T-helper 2 cell (primary cell): Measurements from ENCODE around the gene CLEC16A.

Source experiments
- DNase-seq, 5 experiments: peaks; one replicate each; pipeline versions ENCODE4 v3.0.0 to v3.0.0-alpha.2; 2012 to 2022

Gene CLEC16A

GRCh38 chr16:11084876-11085485, 140.6 kb downstream of the CLEC16A start:
- DNase-seq = no peak

DNA sequence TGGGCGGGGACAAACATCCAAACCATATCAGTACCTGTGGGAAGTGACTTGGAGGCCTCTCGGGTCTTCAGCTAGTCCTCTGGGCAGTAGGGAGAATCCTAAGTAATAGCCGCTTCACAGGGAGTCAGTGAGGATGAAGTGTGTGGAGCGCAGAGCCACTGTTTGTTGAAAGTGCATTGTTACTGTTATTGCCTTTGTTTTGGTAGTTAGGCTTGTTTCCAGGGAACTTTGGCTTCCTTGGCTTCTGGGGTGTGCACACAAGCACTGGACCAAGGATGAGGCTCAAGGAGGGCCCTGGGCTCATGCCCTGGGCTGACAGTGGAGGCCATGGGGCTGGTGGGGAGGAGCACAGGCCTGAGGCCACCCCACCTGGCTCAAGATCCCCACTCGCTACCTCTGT, 141.6 kb downstream of the CLEC16A start:
- no peak for DNase-seq

- peak in 1 of 5 experiments; percentile 40 for DNase-seq
These were observed 143.3 kb downstream of the CLEC16A start for GRCh38 chr16:11087691-11088073.

DNA sequence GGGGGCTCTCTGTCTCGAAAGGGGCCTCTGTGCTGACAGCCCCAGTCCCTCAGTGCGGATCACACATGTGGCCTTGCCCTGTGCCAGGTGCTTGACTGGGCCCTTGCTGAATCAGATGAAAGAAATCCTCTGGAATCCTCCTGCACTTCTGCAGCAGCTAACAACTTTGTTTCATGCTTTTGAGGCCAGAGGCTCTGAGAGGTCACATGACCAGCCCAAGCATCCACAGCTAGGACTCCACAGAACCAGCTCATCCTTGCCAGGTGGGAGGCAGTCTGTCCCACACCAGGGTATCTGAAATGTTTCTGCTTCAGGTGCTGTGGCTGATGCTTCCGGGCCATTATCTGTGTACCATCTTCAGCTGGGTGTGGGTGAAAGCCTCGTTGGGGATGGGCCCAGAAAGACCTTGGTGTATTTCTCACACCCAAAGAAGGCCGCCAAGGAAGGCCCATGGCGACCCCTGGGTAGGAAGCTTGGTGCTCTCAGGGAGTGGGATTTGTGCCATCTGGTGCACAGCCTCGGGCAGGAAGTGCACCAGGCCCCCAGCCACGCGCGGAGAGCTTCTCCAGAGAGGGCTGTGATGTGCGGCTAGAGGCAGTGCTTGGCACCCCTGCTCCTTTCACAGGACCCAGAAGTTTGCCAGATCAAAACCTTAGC, 143.8 kb downstream of the CLEC16A start:
- DNase-seq = peak in 3 of 5 experiments; percentile 11 to 90 (median 18)

GRCh38 chr16:11088831-11089230, 144.5 kb downstream of the CLEC16A start:
- peak in 1 of 5 experiments; percentile 46 for DNase-seq

DNA sequence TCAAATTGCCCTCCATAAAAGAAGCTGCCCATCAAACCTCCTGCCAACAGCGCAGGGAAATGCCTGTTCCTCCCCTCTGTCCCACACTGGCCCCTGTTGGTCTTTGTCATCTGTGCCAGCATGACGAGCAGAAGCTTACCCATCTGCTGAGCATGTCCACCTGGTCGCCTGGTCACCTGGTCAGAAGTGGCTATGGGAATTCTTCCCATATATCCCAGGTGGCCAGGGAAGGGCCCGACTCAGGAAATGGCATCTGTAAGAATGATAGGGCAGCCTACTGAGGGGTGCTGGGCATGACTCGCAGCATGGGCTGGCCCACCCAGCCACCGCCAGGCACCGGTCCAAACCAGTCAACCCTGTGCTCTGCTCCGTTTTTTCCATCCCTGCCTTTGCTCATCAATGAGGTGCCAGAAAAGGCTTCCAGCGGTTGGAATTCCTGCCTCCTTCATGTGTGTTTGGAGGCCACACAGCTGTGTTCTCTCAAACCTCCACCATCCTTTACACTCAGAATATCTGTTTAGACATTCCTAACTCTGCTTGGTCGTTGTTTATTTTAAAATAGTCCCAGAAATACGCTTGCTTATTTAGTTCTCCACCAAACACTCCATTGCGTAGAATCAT, 145.2 kb downstream of the CLEC16A start:
- DNase-seq = no peak

DNA sequence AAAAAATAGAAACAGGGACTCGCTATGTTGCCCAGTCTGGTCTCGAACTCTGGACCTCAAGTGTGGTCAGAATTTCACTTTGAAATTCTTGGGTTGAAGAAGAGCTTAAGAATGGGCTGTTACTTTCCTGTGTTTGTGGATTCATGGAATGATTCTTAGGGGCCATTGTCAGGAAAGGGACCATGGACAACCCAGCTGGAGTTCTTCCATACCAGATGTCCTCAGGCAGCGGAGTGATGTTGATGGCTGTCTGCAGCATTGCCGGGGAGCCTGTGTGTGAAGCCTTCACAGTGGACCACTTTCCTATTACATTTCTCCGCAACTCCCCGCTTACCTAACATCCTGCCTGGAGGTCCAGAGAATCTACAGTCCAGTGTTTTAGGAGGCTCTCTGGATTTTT, 145.9 kb downstream of the CLEC16A start:
- no peak for DNase-seq

- DNase-seq = peak in 1 of 5 experiments; percentile 71
These were observed 146.8 kb downstream of the CLEC16A start for GRCh38 chr16:11091021-11091785.

GRCh38 chr16:11092788-11093571, 148.6 kb downstream of the CLEC16A start:
- DNase-seq = no peak

- DNase-seq = peak in 1 of 5 experiments; percentile 72
These were observed 149.3 kb downstream of the CLEC16A start for GRCh38 chr16:11093572-11094074.

- peak in 2 of 5 experiments; percentile 38 to 98 for DNase-seq
These were observed 149.9 kb downstream of the CLEC16A start for GRCh38 chr16:11094075-11094856.

GRCh38 chr16:11094857-11095565, 150.6 kb downstream of the CLEC16A start:
- DNase-seq = peak in 1 of 5 experiments; percentile 75

GRCh38 chr16:11095935-11096334, 151.6 kb downstream of the CLEC16A start:
- no peak for DNase-seq

GRCh38 chr16:11097094-11097786, 152.9 kb downstream of the CLEC16A start:
- no peak for DNase-seq

GRCh38 chr16:11097787-11098167, 153.4 kb downstream of the CLEC16A start:
- no peak for DNase-seq

- DNase-seq = no peak
These were observed 154.4 kb downstream of the CLEC16A start for GRCh38 chr16:11098601-11099390.

GRCh38 chr16:11099672-11100205, 155.4 kb downstream of the CLEC16A start:
- peak in 1 of 5 experiments; percentile 67 for DNase-seq

GRCh38 chr16:11100239-11100750, 155.9 kb downstream of the CLEC16A start:
- DNase-seq = peak in 2 of 5 experiments; percentile 44 to 96

DNA sequence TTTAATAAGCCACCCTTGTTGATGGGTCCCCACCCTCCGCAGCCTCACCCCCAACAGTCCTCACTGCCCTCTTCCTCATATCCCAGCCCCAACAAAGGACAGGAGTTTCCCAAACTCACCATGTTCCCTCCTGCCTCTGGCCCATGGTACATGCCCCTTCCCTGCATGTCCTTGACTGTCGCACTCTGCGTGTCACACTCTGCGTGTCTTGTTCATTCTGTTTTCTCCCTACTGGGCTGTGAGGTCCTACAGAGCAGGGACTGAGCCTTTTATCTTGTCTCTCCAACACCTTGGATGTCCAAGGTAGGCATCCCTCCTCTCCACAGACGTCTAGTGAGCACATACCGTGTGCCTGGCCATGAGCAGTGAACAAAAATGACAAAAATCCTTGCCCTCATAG, 156.9 kb downstream of the CLEC16A start:
- DNase-seq = no peak
